ENCODE results near the gene C8G.

GRCh38 chr9:136930014-136930413 lies 15.0 kb upstream of the C8G start:
- TF ChIP-seq CEBPB (IDR thresholded peaks at IDR 0.05; ENCODE audit: low read depth, low read length) (no peak), JUN (IDR thresholded peaks at IDR 0.05; ENCODE audit: low read depth, low read length) (no peak)
- TF ChIP-seq, protein P1, sequence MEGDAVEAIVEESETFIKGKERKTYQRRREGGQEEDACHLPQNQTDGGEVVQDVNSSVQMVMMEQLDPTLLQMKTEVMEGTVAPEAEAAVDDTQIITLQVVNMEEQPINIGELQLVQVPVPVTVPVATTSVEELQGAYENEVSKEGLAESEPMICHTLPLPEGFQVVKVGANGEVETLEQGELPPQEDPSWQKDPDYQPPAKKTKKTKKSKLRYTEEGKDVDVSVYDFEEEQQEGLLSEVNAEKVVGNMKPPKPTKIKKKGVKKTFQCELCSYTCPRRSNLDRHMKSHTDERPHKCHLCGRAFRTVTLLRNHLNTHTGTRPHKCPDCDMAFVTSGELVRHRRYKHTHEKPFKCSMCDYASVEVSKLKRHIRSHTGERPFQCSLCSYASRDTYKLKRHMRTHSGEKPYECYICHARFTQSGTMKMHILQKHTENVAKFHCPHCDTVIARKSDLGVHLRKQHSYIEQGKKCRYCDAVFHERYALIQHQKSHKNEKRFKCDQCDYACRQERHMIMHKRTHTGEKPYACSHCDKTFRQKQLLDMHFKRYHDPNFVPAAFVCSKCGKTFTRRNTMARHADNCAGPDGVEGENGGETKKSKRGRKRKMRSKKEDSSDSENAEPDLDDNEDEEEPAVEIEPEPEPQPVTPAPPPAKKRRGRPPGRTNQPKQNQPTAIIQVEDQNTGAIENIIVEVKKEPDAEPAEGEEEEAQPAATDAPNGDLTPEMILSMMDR (IDR thresholded peaks at IDR 0.05; ENCODE audit: control extremely low read depth in 1 of 3, insufficient read depth in 1 of 3, low read depth in 1 of 3, low read length in 3 of 3): no peak
